Uterus (tissue), 4 donors: ENCODE results near the gene GABBR1. TPM values are rescaled to one million over a fixed set of nuclear protein-coding genes. Genes with fewer than 3 reads are reported as not detected.

Experiments used
- DNase-seq, 2 donors: peaks; one replicate each; pipeline ENCODE4 v3.0.0-alpha.2; 2019 to 2020
- H3K27ac ChIP-seq, 2 donors: fragments of 200-600 bp; sonication (generic); 1 replicate in 1 of 2; 2 replicates in 1 of 2; pipeline ENCODE4 v1.5.1; 2016 to 2018
- H3K27me3 ChIP-seq, 2 donors: fragments of 200-600 bp; sonication (generic); one replicate each; pipeline ENCODE4 v1.5.1; 2018 to 2019; ENCODE audit warnings: control low read depth in 1 of 2
- H3K36me3 ChIP-seq, 2 donors: fragments of 200-600 bp; sonication (generic); one replicate each; pipeline ENCODE4 v1.5.1; 2019; ENCODE audit warnings: control low read depth in 1 of 2
- H3K4me1 ChIP-seq, 2 donors: fragments of 200-600 bp; sonication (generic); one replicate each; pipeline ENCODE4 v1.5.1; 2018 to 2019; ENCODE audit warnings: control low read depth in 1 of 2
- H3K4me3 ChIP-seq, 2 donors: fragments of 200-600 bp; sonication (generic); 1 replicate in 1 of 2; 2 replicates in 1 of 2; pipeline ENCODE4 v1.5.1; 2018 to 2019; ENCODE audit warnings: mild to moderate bottlenecking in 1 of 2
- H3K9me3 ChIP-seq, 2 donors: fragments of 200-600 bp; sonication (generic); one replicate each; pipeline ENCODE4 v1.5.1; 2019; ENCODE audit warnings: control low read depth in 1 of 2
- POLR2A ChIP-seq, 2 donors: fragments of 450-650 bp; IDR thresholded peaks; one replicate each; pipeline ENCODE4 v1.6.1; 2016; ENCODE audit warnings: antibody characterized with exemption in 2 of 2, mild to moderate bottlenecking in 1 of 2, moderate library complexity in 1 of 2
- intact Hi-C: fragments of 100-400 bp; cut with DNase I; formaldehyde crosslinking; loops from one replicate; pipeline ENCODE4 v1.15.1; 2023; ENCODE audit warnings: low total_unique reads
- total RNA-seq, 4 donors: library from RNA; depleted of rRNA in 3 of 4; stranded (reverse); fragments of >200 nt in 3 of 4; gene quantifications; one replicate each; pipeline versions ENCODE4 v1.1.0 to v1.2.4, GENCODE V29; 2014 to 2023
- TF ChIP-seq, protein P1 (sequence below), 4 experiments: fragments of 200-600 bp in 2 of 4; fragments of 450-650 bp in 2 of 4; sonication (generic) in 2 of 4; IDR thresholded peaks; one replicate each; pipeline ENCODE4 v1.5.1; 2016 to 2019; ENCODE audit warnings: antibody characterized with exemption in 4 of 4, mild to moderate bottlenecking in 2 of 4, moderate library complexity in 1 of 4
- donor health status: DM: yes; HTN: yes; CAD: no.

GABBR1 gene
- total RNA-seq, 4 donors from 2014 or later, result 29.4 to 184 (median 44.6) TPM

DNA sequence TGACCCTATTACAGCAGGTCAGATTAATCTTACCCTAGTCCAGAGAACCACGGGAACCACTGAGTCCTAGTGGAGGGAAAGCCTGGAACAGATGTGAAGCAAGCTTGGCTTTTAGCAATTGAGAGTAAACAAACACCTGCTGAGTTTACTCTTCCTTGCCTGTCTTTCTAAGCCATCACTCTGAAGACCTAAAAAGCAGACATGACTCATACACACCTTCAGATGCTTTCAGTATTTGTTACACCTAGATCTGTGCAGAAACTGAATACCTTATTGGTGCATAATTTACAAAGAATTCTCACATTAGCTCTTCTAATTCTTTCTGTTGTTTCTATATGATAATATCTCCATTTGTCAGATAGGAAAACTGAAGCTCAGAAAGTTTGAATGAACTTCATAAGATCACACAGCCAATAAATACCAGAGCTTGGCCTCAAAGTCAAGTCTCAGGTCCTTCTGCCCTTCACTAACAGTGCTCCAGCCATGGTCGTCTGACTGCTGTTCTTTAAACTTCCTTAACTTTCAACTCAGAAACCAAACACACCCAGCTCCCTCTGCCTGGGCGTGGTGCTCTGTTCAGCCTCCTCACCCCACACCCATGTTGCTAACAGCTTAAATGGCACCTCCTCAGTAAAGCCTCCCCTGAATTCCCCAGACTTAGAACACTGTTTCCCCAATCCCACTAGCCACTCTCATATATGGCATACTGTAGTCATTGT lies 8.6 kb upstream of the GABBR1 start:
- TF ChIP-seq, protein P1, sequence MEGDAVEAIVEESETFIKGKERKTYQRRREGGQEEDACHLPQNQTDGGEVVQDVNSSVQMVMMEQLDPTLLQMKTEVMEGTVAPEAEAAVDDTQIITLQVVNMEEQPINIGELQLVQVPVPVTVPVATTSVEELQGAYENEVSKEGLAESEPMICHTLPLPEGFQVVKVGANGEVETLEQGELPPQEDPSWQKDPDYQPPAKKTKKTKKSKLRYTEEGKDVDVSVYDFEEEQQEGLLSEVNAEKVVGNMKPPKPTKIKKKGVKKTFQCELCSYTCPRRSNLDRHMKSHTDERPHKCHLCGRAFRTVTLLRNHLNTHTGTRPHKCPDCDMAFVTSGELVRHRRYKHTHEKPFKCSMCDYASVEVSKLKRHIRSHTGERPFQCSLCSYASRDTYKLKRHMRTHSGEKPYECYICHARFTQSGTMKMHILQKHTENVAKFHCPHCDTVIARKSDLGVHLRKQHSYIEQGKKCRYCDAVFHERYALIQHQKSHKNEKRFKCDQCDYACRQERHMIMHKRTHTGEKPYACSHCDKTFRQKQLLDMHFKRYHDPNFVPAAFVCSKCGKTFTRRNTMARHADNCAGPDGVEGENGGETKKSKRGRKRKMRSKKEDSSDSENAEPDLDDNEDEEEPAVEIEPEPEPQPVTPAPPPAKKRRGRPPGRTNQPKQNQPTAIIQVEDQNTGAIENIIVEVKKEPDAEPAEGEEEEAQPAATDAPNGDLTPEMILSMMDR (IDR thresholded peaks at IDR 0.05), result no peak
- TF ChIP-seq POLR2A (IDR thresholded peaks at IDR 0.05), result no peak
- Histone ChIP-seq H3K27ac (no peak overlapping the region), H3K4me3 (no peak overlapping the region), H3K27me3 (no peaks in the 10 kb centered on the region), H3K36me3 (no peaks in the 10 kb centered on the region), H3K9me3 (no peaks in the 10 kb centered on the region), H3K4me1 (no peaks in the 10 kb centered on the region)
- intact Hi-C loops, result no loop called here
- no peak for DNase-seq

DNA sequence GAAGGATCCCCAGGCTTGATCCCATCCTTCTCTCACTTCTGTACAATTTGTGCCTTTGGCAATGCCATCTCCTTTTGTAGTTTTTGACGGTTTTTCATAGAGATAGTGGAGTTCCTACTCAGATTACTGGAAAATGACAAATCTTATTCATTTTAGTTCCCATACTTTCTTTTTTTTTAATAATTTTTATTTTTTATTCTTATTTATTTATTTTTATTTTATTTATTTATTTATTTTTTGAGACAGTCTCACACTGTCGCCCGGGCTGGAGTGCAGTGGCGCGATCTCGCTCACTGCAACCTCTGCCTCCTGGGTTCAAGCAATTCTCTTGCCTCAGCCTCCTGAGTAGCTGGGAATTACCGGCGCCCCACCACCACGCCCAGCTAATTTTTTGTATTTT lies 4.3 kb upstream of the GABBR1 start:
- Histone ChIP-seq H3K27me3 (no peaks in the 10 kb centered on the region), H3K36me3 (no peaks in the 10 kb centered on the region), H3K4me1 (no peaks in the 10 kb centered on the region), H3K27ac (no peak overlapping the region), H3K4me3 (no peak overlapping the region), H3K9me3 (no peaks in the 10 kb centered on the region)
- no peak for DNase-seq
- intact Hi-C loops, result no loop called here
- no peak for TF ChIP-seq POLR2A (IDR thresholded peaks at IDR 0.05)
- TF ChIP-seq, protein P1 (IDR thresholded peaks at IDR 0.05), result no peak

DNA sequence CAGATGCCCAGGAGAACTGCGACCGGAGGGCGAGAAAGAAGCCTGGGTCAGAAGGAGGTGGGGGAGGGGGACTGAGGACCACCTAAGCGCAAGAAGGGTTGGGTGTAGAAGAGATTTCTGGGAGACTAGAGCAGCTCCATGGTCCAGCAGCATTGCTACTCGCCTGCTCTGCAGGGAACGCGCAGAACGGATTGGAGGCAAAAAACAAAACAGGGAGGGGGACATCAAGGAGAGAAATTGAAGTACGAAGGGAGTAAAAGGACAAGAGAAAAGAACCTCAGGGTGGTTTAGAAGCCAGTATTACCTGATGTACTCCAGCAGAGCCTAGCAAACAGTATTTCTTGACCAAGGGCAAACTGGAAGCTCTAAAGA lies 537 bp upstream of the GABBR1 start:
- DNase-seq, result no peak
- no peaks in the 10 kb centered on the region for H3K4me1 ChIP-seq
- peak overlapping the region; percentile 91 for H3K27ac ChIP-seq
- intact Hi-C loops, result no loop called here
- no peaks in the 10 kb centered on the region for H3K27me3 ChIP-seq
- H3K9me3 ChIP-seq, result no peaks in the 10 kb centered on the region
- peak overlapping the region; percentile 77 to 91 for H3K4me3 ChIP-seq
- TF ChIP-seq, protein P1 (IDR thresholded peaks at IDR 0.05), result no peak
- no peak for TF ChIP-seq POLR2A (IDR thresholded peaks at IDR 0.05)
- H3K36me3 ChIP-seq, result no peaks in the 10 kb centered on the region

DNA sequence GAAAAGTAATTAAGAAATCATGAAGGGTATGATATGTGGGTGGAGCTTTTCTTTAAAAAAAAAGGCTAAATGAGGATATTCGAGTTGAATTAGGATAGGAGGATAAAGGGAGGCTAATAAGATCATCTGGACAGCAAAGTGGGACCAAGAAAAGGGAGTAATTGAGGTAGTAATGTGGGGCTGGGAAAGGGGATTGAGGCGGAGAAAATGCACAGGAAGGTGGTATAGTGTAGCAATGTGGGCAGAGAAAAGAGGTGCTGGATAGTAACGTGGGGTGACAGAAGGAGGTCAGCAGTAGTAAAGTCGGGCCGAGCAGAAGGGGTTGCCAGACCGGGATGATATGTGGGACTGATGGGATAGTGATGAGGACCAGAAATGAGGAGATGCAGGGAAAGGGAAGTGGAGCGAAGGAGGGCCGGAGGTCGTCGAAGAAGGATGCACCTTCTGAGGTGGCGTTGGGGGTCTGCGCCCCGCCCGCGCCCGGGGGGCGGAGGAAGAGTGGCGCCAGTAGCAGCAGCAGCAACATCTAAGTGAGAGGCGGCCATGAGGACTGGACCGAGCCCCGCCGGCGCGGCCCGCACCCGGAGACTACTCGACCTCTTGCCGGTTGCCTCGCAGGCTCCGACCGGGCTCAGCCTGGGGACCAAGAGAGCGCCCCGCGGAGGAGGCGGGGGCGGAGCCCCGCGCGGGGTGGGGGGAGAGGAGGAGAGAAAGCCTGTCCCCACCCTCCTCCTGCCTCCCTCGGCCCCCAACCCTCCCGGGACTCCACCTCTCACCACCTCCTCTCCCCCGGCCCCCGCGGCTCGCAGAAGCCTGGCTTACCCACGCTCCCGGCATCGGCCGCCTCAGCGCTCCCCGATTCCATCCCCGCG lies 887 bp downstream of the GABBR1 start:
- DNase-seq, result peak; percentile 83 to 84
- peak overlapping the region; percentile 77 to 91 for H3K4me3 ChIP-seq
- H3K36me3 ChIP-seq, result no peaks in the 10 kb centered on the region
- no peaks in the 10 kb centered on the region for H3K4me1 ChIP-seq
- TF ChIP-seq POLR2A (IDR thresholded peaks at IDR 0.05), result no peak
- TF ChIP-seq, protein P1 (IDR thresholded peaks at IDR 0.05), result no peak
- peak overlapping the region; percentile 91 for H3K27ac ChIP-seq
- H3K9me3 ChIP-seq, result no peaks in the 10 kb centered on the region
- intact Hi-C loops, result no loop called here
- H3K27me3 ChIP-seq, result no peaks in the 10 kb centered on the region
